SU-DHL-6 (cell line): ENCODE measurements around the gene WDR37.

Source experiments
- CTCF ChIP-seq: fragments of 200-600 bp; sonication (generic); IDR thresholded peaks from one replicate; pipeline ENCODE4 v1.5.1; 2017; ENCODE audit warnings: antibody characterized with exemption, mild to moderate bottlenecking, low read length, moderate library complexity; ENCODE audit not compliant: insufficient read depth, poor library complexity, severe bottlenecking
- EZH2phosphoT487 ChIP-seq: fragments of 200-600 bp; sonication (generic), shearing (Covaris generic); conservative IDR thresholded peaks from 2 replicates; pipeline ENCODE4 v1.6.1; 2018; ENCODE audit warnings: mild to moderate bottlenecking, antibody characterized with exemption, low read length, moderate library complexity, mixed read lengths

DNA sequence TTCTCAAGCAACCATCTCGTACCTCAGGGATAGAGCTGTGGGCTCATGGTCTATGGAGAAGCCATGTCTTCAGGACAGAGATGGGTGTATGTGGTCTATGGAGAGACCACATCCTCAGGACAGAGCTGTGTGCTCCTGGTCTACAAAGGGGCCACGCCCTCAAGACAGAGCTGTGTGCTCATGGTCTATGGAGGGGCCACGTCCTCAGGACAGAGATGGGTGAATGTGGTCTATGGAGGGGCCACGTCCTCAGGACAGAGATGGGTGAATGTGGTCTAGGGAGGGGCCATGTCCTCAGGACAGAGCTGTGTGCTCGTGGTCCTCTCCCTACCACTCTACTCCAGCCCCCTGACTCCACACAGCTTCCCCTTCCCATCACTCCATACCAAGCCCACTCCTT is 117.8 kb downstream of the WDR37 start:
- TF ChIP-seq CTCF, result no peak
- no peak for TF ChIP-seq EZH2phosphoT487
